GM12891 (cell line): Measurements from ENCODE around the gene TAOK3.

Source experiments
- PAX5 ChIP-seq: IDR thresholded peaks from 2 replicates; pipeline ENCODE4 v1.6.1; 2011; ENCODE audit warnings: low read length, moderate library complexity, mild to moderate bottlenecking; ENCODE audit not compliant: insufficient read depth, severe bottlenecking
- POLR2A ChIP-seq: IDR thresholded peaks from 2 replicates; pipeline ENCODE4 v1.6.1; 2011; ENCODE audit warnings: low read depth, low read length, control low read depth
- POLR2AphosphoS5 ChIP-seq: IDR thresholded peaks from 2 replicates; pipeline ENCODE4 v1.6.1; 2011; ENCODE audit warnings: low read depth, low read length, control low read depth
- POU2F2 ChIP-seq: IDR thresholded peaks from 2 replicates; pipeline ENCODE4 v1.6.1; 2011; ENCODE audit warnings: low read depth, mild to moderate bottlenecking, control low read depth, low read length, moderate library complexity
- SPI1 ChIP-seq: IDR thresholded peaks from 2 replicates; pipeline ENCODE4 v1.6.1; 2011; ENCODE audit warnings: low read depth, low read length, control low read depth
- TAF1 ChIP-seq: IDR thresholded peaks from 2 replicates; pipeline ENCODE4 v1.6.1; 2011; ENCODE audit warnings: low read depth, low read length, control low read depth

- no peak for TF ChIP-seq PAX5
- no peak for TF ChIP-seq POLR2A
- no peak for TF ChIP-seq POLR2AphosphoS5
- TF ChIP-seq TAF1, result no peak
- TF ChIP-seq SPI1, result no peak
- no peak for TF ChIP-seq POU2F2
Measured at GRCh38 chr12:118164798-118165486, 207.8 kb downstream of the TAOK3 start.
